Transverse colon (tissue), 4 donors: ENCODE results near the gene TBC1D9.

Source experiments
- EP300 ChIP-seq: sonication (generic); formaldehyde crosslinking; IDR thresholded peaks from one replicate; pipeline ENCODE4 v1.6.1; 2017; ENCODE audit warnings: antibody characterized with exemption, low read depth
- POLR2A ChIP-seq: fragments of 450-650 bp; IDR thresholded peaks from one replicate; pipeline ENCODE4 v1.6.1; 2016; ENCODE audit warnings: antibody characterized with exemption, mild to moderate bottlenecking, moderate library complexity
- POLR2AphosphoS5 ChIP-seq, 3 donors: sonication (generic); formaldehyde crosslinking; IDR thresholded peaks; one replicate each; pipeline ENCODE4 v1.6.1; 2016; ENCODE audit warnings: antibody characterized with exemption in 3 of 3
- TF ChIP-seq, protein P1 (sequence below), 5 experiments: fragments of 200-600 bp in 3 of 5; fragments of 450-650 bp in 2 of 5; sonication (generic) in 3 of 5; IDR thresholded peaks; 1 replicate in 2 of 5; 2 replicates in 3 of 5; pipeline ENCODE4 v1.5.1; 2016 to 2017; ENCODE audit warnings: antibody characterized with exemption in 5 of 5, inconsistent platforms in 3 of 5, mild to moderate bottlenecking in 2 of 5, moderate library complexity in 1 of 5

DNA sequence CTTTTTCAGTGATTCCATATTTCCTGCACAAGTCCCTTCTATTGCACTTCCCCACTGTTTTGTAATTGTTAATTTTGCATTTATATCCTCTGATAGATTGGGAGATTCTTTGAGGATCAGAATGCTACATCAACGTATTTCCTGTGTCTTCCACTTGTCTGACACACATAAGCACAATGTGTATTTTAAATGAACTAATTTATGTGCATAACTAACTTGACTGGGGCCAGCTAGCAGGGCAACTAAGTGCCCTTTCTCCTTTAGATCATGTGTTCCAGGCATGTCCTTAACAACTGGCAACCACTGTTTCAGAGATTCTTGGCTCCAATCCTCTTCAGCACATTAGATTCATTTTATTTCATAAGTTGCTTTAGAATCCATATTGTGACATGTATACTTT lies 171.7 kb downstream of the TBC1D9 start:
- TF ChIP-seq, protein P1, sequence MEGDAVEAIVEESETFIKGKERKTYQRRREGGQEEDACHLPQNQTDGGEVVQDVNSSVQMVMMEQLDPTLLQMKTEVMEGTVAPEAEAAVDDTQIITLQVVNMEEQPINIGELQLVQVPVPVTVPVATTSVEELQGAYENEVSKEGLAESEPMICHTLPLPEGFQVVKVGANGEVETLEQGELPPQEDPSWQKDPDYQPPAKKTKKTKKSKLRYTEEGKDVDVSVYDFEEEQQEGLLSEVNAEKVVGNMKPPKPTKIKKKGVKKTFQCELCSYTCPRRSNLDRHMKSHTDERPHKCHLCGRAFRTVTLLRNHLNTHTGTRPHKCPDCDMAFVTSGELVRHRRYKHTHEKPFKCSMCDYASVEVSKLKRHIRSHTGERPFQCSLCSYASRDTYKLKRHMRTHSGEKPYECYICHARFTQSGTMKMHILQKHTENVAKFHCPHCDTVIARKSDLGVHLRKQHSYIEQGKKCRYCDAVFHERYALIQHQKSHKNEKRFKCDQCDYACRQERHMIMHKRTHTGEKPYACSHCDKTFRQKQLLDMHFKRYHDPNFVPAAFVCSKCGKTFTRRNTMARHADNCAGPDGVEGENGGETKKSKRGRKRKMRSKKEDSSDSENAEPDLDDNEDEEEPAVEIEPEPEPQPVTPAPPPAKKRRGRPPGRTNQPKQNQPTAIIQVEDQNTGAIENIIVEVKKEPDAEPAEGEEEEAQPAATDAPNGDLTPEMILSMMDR (IDR thresholded peaks at IDR 0.05): no peak
- TF ChIP-seq POLR2AphosphoS5 (IDR thresholded peaks at IDR 0.05) (no peak), POLR2A (no peak), EP300 (no peak)
